GM12872 (cell line): ENCODE measurements around the gene MED13L.

Experiments used
- CTCF ChIP-seq: IDR thresholded peaks from 3 replicates; pipeline ENCODE4 v1.5.1; 2011; ENCODE audit warnings: low read depth, mild to moderate bottlenecking, low read length, moderate library complexity; ENCODE audit not compliant: insufficient read depth

Gene MED13L

GRCh38 chr12:116213014-116213413 is 64.5 kb downstream of the MED13L start:
- no peak for TF ChIP-seq CTCF

- TF ChIP-seq CTCF = no peak
Measured at GRCh38 chr12:116210762-116211161, 66.7 kb downstream of the MED13L start.

- no peak for TF ChIP-seq CTCF
Measured at GRCh38 chr12:116210131-116210530, 67.4 kb downstream of the MED13L start.

GRCh38 chr12:116209503-116209902 is 68.0 kb downstream of the MED13L start:
- no peak for TF ChIP-seq CTCF

GRCh38 chr12:116207274-116207673 is 70.2 kb downstream of the MED13L start:
- no peak for TF ChIP-seq CTCF

GRCh38 chr12:116206828-116207227 is 70.7 kb downstream of the MED13L start:
- TF ChIP-seq CTCF = no peak

GRCh38 chr12:116204785-116205184 is 72.7 kb downstream of the MED13L start:
- TF ChIP-seq CTCF = no peak

- no peak for TF ChIP-seq CTCF
Measured at GRCh38 chr12:116204169-116204568, 73.3 kb downstream of the MED13L start.
